BLaER1 (cell line): Measurements from ENCODE around the gene MCFD2.

Experiments used
- H3K27ac ChIP-seq: shearing (Covaris generic); formaldehyde crosslinking; 2 replicates; pipeline ENCODE4 v1.8.1; 2022
- H3K27me3 ChIP-seq: shearing (Covaris generic); formaldehyde crosslinking; 2 replicates; pipeline ENCODE4 v1.8.1; 2022
- H3K36me3 ChIP-seq: shearing (Covaris generic); formaldehyde crosslinking; 2 replicates; pipeline ENCODE4 v1.8.1; 2022
- H3K4me1 ChIP-seq: shearing (Covaris generic); formaldehyde crosslinking; 2 replicates; pipeline ENCODE4 v1.8.1; 2022
- H3K4me2 ChIP-seq: shearing (Covaris generic); formaldehyde crosslinking; 2 replicates; pipeline ENCODE4 v1.8.1; 2022
- H3K4me3 ChIP-seq: shearing (Covaris generic); formaldehyde crosslinking; 2 replicates; pipeline ENCODE4 v1.8.1; 2022
- H3K9ac ChIP-seq: shearing (Covaris generic); formaldehyde crosslinking; 2 replicates; pipeline ENCODE4 v1.8.1; 2022
- H3K9me3 ChIP-seq: shearing (Covaris generic); formaldehyde crosslinking; 2 replicates; pipeline ENCODE4 v1.8.1; 2022
- H4K20me1 ChIP-seq: shearing (Covaris generic); formaldehyde crosslinking; 2 replicates; pipeline ENCODE4 v1.8.1; 2022
- Cebpa-rat ChIP-seq: shearing (Covaris generic); IDR thresholded peaks from 2 replicates; pipeline ENCODE4 v1.8.1; 2022

Gene MCFD2

DNA sequence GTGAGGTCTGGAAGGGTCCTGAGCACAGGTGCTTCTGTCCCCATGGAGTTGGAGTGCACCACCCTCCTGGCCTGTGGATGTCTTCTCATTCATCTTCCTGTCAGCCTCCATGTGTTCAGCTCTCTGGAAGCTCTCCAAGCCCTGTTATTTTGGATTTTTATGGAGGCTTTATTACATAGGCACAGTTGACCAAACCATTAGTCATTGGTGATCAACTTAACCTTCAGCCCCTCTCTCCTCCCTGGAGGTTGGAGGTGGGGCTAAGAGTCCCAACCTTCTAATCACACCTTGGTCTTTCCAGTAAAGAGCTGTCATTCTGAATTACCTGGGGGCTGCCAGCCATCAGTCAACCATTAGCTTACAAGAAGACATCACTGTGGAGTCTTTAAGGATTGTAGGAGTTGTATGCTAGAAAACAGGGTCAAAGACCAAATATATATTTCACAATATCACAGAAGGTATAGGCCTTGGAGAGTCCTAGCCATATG lies 7.5 kb upstream of the MCFD2 start:
- no peak overlapping the region for H3K27ac ChIP-seq
- peaks cover 23% of the 10 kb centered on the region for H3K36me3 ChIP-seq
- no peak overlapping the region for H3K4me2 ChIP-seq
- no peak overlapping the region for H3K4me3 ChIP-seq
- peaks cover 30% of the 10 kb centered on the region for H3K4me1 ChIP-seq
- no peaks in the 10 kb centered on the region for H4K20me1 ChIP-seq
- H3K9ac ChIP-seq, result no peak overlapping the region
- H3K27me3 ChIP-seq, result no peaks in the 10 kb centered on the region
- TF ChIP-seq Cebpa-rat, result no peak
- H3K9me3 ChIP-seq, result peaks cover 26% of the 10 kb centered on the region

DNA sequence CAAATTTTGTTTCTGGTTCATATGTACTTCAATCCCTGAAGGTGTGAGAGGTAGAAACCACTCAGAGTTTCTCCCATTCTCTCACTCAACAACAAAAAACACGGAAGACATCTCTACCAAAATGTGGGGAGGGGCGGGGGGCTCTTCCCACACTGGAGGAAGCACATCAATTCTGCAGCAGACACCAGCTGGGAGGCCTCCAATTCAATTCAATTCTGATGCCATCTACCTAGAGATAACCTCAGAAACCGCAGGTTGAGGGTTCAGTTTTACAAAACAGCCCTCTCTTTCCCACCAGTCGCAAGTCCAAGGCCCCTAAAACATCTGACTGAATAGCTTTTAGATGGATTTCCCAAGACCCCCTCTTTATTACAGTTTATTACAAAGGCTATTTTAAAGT lies 7.0 kb upstream of the MCFD2 start:
- Histone ChIP-seq H3K4me3 (no peak overlapping the region), H3K27ac (no peak overlapping the region)

DNA sequence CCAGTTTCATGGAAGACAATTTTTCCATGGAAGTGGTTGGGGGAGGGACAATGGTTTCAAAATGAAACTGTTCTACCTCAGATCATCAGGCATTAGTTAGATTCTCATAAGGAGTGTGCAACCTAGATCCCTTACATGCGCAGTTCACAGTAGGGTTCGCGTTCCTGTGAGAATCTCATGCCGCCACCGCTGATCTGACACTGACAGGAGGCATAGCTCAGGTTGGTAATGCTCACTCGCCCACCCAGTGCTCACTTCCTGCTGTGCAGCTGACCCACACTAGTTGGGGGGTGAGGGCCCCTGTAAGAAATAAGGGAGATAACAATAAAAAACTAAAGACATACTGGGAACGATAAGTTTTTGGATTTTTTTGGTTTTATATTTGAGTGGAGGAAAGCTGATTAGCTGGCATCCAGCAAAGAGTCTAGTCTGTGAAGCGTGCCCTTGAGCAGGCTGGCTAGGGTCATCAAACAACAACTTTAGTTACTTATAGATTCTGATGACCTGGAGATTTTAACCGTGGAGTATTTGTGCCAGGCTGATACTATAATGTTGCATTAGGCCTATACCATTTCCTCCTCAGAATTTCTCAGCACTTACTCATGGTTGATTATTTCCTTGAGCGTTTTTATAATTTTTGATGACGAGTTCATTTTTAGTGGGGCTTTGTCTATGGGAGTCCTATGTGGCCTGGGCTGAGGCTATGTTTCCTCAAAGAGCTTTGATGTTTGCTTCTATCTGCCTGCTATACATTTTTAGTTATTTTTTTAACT lies 6.3 kb upstream of the MCFD2 start:
- no peak for TF ChIP-seq Cebpa-rat
- Histone ChIP-seq H3K9ac (no peak overlapping the region), H3K4me3 (no peak overlapping the region)

More for the DNA sequence above, 7.0 kb upstream of the MCFD2 start:
- Histone ChIP-seq H3K4me1 (peaks cover 35% of the 10 kb centered on the region), H3K9ac (no peak overlapping the region), H3K4me2 (no peak overlapping the region), H3K36me3 (peaks cover 19% of the 10 kb centered on the region), H3K27me3 (no peaks in the 10 kb centered on the region), H3K9me3 (peaks cover 21% of the 10 kb centered on the region), H4K20me1 (no peaks in the 10 kb centered on the region)
- no peak for TF ChIP-seq Cebpa-rat

DNA sequence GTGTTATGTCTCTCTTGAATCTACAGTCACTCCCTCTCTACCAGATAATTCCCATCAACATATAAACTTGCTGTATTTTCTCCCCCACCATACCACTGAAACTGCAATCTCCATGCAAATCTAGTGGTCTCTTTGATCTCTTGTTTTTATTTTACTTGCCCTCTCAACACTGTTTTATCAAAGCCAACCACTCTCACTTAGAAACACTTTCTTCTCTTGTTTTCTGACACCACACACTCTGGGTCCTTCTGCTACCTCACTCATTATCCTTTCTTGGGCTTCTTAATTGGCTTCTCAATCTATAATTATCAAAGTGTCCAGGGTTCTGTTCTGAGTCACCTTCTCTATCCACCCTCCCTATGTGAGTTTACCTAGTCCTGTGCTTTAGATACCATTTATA lies 2.0 kb upstream of the MCFD2 start:
- no peak for TF ChIP-seq Cebpa-rat
- H3K27ac ChIP-seq, result no peak overlapping the region
- H3K9me3 ChIP-seq, result no peaks in the 10 kb centered on the region
- H3K9ac ChIP-seq, result 0 out of 2 replicates have a peak overlapping the region, but pooled peaks have one; percentile 98
- H3K4me3 ChIP-seq, result no peak overlapping the region; the same call in none of the 2 replicates
- peaks cover 54% of the 10 kb centered on the region for H3K4me1 ChIP-seq
- H3K27me3 ChIP-seq, result no peaks in the 10 kb centered on the region
- H3K36me3 ChIP-seq, result peaks cover 15% of the 10 kb centered on the region
- peaks cover 28% of the 10 kb centered on the region for H4K20me1 ChIP-seq
- H3K4me2 ChIP-seq, result peak overlapping the region; percentile 91

More for the DNA sequence above, 6.3 kb upstream of the MCFD2 start:
- Histone ChIP-seq H3K36me3 (peaks cover 11% of the 10 kb centered on the region; the same call in 1 of the 2 replicates), H3K9me3 (peaks cover 13% of the 10 kb centered on the region), H3K27ac (no peak overlapping the region), H4K20me1 (no peaks in the 10 kb centered on the region), H3K27me3 (no peaks in the 10 kb centered on the region), H3K4me1 (peaks cover 42% of the 10 kb centered on the region), H3K4me2 (no peak overlapping the region)

DNA sequence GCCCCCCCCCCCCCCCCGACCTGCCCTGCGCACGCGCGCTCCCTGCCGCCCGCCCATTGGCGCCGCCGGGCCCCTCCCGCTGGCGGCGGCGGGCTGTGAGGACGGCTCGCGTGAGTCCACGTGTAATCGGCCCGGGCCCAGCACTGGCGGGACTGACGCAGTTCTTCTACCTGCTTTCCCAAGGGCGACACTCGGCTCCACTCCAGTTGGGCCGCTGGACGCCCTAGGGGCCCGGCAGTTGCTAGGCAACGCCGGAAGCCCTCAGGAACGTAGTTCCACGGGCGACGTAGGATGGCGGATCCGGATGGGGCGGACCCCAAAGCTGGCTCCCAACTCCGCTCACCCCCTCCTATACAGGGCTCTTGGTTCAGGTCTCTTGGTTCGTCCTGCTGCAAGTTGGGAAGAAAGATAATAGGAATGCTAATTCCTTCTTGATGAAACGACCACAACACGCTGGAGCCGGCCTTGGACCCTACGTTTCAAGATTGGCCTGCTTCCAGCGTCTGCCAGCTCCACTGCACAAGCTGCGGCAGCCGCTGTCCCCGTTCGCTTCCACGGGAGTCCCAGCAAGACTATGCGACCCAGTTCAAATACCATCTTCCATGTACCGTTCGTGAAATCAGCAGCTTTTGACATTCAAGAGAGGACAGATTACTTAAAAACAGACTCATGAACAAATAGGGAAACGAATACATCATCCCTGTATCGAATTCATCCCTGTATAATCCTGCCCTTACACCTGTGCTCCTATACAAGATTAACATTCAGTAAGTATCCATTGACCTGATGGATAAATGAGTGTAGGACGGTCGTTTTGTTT lies 415 bp upstream of the MCFD2 start:
- no peak for TF ChIP-seq Cebpa-rat
- H4K20me1 ChIP-seq, result peaks cover 42% of the 10 kb centered on the region
- H3K4me3 ChIP-seq, result peak overlapping the region; percentile 99
- peak overlapping the region; percentile 98 for H3K9ac ChIP-seq
- no peaks in the 10 kb centered on the region for H3K9me3 ChIP-seq
- H3K36me3 ChIP-seq, result peaks cover 31% of the 10 kb centered on the region
- no peaks in the 10 kb centered on the region for H3K27me3 ChIP-seq
- peak overlapping the region; percentile 97 for H3K27ac ChIP-seq
- H3K4me1 ChIP-seq, result peaks cover 54% of the 10 kb centered on the region
- peak overlapping the region; percentile 91 for H3K4me2 ChIP-seq

DNA sequence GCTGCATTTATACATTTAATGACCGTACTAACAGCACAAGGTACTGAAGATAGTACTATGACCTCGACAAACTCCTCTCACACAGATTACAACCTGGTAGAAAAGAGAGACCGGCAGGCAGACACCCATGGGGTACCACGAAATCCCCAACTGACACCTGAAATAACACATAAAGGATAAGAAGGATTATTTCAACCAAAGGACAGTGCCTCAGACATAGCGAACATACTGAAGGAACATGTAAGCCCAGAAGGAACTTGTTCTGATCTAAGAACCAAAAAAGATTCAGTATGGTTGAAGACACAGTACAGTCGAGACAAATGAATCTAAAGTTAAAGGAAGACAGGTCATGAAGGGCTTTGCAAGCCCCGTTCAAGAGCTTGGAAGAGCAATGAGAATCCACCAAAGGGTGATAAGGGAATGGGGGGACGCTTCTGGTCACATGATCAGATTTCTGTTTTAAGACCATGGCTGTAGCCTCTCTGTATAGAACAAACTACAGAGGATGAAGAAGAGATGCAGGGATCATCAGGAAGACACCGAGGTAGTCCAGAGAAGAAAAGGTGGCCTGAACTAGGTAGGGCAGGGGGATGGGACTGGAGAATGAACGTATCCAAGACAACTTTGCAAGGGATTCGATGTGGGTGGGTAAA lies 902 bp downstream of the MCFD2 start:
- Histone ChIP-seq H3K4me3 (peak overlapping the region; percentile 99), H4K20me1 (peaks cover 55% of the 10 kb centered on the region), H3K4me1 (peaks cover 51% of the 10 kb centered on the region), H3K9ac (peak overlapping the region; percentile 98), H3K9me3 (no peaks in the 10 kb centered on the region), H3K27ac (peak overlapping the region; percentile 97), H3K4me2 (peak overlapping the region; percentile 96), H3K27me3 (no peaks in the 10 kb centered on the region), H3K36me3 (peaks cover 44% of the 10 kb centered on the region)
- TF ChIP-seq Cebpa-rat, result no peak

DNA sequence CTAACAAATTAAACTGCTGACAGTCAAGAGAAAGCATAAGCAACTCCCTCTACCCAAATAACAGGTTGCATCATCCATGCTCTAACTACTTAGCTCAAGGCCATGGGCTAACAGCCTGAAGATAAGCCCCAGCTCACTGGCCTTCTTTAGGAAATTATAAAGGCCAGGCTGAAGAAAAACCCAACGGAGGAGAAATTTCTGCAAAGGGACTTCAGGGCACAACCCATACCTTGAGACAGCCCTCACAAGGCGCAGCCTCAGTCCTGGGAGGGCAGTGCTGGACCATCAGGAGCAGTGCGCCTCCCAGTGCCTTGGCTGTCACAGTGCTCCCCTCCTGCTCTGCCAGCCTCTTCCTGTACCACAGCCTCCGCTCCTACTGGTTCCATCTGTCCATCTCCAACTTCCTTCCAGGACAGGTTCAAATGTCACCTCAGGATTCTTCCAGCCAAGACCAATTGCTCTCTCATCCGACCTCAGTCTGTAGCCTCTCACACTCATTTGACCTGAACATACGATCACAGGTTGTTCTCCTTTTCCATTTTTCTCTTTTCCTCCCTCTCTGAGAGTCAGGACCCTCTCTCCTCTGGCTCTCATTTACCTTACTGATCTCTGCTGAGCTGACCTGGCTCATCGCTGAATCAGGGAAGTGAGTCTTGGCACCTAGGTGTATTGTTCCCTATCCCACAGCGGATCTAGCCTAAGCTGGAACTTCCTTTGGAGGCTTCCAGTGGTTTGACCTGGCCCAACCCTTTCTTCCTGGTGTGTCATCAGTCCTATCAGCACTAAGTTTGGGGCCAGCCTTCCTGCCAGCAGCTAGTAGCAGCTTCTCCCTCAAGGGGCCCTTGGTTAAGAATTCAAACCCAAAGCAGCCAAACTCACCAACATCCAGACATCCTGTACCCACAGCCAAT lies 1.9 kb downstream of the MCFD2 start:
- Histone ChIP-seq H3K27me3 (no peaks in the 10 kb centered on the region), H3K36me3 (peaks cover 54% of the 10 kb centered on the region), H3K4me3 (peak overlapping the region; percentile 99; the same call in 1 of the 2 replicates), H3K27ac (peak overlapping the region; percentile 24; the same call in 1 of the 2 replicates), H3K4me2 (peak overlapping the region; percentile 96), H3K9ac (peak overlapping the region; percentile 98; the same call in 1 of the 2 replicates), H4K20me1 (peaks cover 65% of the 10 kb centered on the region), H3K4me1 (peaks cover 43% of the 10 kb centered on the region), H3K9me3 (no peaks in the 10 kb centered on the region)
- TF ChIP-seq Cebpa-rat, result 0 out of 2 replicates have a peak, but pooled peaks have one; percentile 22

DNA sequence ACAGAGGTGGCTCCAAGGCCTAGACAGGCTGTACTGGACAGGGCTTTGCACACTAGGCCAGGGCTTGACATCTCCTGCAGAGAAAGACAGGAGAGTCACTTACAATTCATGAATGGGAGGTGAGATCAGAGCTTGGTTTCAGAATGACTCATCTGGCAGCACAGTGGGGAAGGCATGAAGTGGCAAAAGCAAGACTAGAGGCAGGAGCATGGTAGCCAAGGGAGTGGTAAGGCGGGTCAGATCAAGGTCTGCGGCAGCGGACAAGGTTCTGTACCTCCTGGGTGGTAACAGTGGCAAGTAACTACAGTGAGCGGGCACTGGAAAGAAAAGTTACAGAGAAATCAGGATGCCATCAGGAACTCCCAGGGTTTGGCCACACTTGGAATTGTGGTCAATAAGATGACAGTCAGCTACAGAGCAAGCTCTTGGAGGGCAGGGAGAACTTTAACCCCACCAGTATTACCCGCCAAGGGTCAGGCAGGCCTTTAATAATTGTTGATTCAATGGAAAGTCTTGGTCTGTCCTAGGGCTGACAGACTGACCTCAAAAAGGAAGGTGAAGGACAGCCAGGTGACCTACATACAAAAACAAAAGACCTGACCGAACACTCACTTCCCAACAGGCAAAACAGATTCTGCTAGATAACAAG lies 5.7 kb downstream of the MCFD2 start:
- Histone ChIP-seq H3K9ac (no peak overlapping the region), H3K27ac (no peak overlapping the region), H3K36me3 (peaks cover 92% of the 10 kb centered on the region)

More for the DNA sequence above, 5.7 kb downstream of the MCFD2 start:
- Histone ChIP-seq H3K9me3 (no peaks in the 10 kb centered on the region), H3K4me3 (no peak overlapping the region), H4K20me1 (peaks cover 82% of the 10 kb centered on the region), H3K4me2 (no peak overlapping the region), H3K27me3 (no peaks in the 10 kb centered on the region), H3K4me1 (peaks cover 18% of the 10 kb centered on the region)
- TF ChIP-seq Cebpa-rat, result no peak
